ES-I3 (cell line): ENCODE measurements around the gene TPBGL.
"Not testable (repeated sequence)": the region's sequence is repeated elsewhere in the genome, so short reads cannot be mapped to it uniquely, and the experiment has no call there.

Experiments
- H3K36me3 ChIP-seq: 2 replicates; pipeline ENCODE4 v1.6.1; 2013; ENCODE audit warnings: mild to moderate bottlenecking, low read length, control low read depth, moderate library complexity; ENCODE audit not compliant: insufficient read depth
- H3K4me1 ChIP-seq: 2 replicates; pipeline ENCODE4 v1.6.1; 2013; ENCODE audit warnings: mild to moderate bottlenecking, control low read depth, low read length; ENCODE audit not compliant: insufficient read depth
- H3K9ac ChIP-seq: 2 replicates; pipeline ENCODE4 v1.6.1; 2013; ENCODE audit warnings: low read depth, mild to moderate bottlenecking, low read length, moderate library complexity
- H3K9me3 ChIP-seq: 2 replicates; pipeline ENCODE4 v1.6.1; 2013; ENCODE audit warnings: mild to moderate bottlenecking, low read length, moderate library complexity; ENCODE audit not compliant: control insufficient read depth, insufficient read depth

TPBGL gene

DNA sequence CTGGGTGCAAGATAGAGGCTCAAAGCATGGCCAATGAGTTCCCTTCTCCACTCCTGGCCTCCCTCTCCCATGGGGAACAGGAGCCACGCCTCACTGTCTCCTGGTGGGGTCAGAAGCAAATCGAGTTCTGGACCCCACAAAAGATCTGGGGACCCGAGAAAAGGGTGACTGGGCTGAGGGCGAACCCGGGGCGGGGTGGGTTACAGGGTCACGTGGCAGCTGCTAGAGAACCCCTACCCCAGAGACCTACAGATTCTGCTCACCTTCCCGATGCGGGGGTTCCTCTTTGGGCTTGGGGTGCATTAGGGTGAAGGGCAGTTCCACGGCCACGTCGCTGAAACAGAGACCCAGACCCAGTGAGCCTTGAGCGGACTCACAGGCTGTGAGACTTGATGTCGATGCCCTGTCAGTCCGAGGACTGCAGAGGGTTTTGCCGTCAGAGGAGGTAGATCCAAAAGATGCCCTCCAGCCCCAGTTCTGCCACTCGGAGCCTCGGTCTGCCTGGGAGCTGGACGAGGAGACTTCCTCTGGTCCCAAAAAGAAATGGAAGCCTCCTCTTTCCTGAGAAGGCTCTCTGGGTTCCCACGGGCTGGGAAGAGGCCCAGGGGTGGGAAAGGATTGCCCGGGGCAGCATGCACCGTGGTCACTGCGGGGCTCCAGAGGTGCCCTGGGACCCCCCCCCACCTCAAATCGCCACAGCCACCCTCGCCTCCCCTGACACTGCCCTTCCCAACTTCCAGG is 28.2 kb downstream of the TPBGL start:
- H3K36me3 ChIP-seq: peaks cover 12% of the 10 kb centered on the region
- no peaks in the 10 kb centered on the region; the same call in 1 of the 2 replicates for H3K4me1 ChIP-seq
- no peaks in the 10 kb centered on the region for H3K9me3 ChIP-seq
- no peak overlapping the region for H3K9ac ChIP-seq

DNA sequence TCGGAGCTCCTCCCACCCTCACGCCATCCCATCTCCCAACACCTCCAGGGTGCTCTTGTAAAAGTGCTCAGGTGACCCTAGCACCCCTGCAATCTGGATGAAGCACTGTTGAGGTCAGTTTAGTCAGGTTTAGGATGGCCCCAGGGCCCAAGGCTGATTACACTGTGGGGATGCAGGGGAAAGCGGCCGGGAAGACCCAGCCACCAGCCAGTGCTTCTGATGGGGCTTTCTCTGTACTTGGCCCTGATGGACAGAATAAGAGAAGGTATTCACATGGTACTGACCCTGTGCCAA is 28.7 kb downstream of the TPBGL start:
- Histone ChIP-seq H3K36me3 (peaks cover 12% of the 10 kb centered on the region), H3K9me3 (no peaks in the 10 kb centered on the region), H3K9ac (no peak overlapping the region), H3K4me1 (no peaks in the 10 kb centered on the region)

DNA sequence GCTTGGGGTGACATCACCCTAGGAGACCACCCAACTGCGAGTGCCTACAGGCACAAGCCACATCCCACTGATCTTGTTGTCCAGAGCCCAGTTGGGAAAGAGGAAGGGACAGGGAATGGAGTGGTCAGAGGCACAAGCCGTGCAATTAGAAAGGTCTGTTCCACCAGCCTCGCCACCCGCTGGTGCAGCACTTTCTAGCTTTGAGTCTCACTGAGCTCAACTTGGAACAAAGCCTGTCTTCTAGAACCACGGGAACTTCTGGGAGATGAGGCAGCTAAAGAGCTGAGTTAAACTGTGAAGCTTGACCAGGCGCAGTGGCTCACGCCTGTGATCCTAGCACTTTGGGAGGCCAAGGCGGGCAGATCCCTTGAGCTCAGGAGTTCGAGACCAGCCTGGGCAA is 29.3 kb downstream of the TPBGL start:
- Histone ChIP-seq H3K36me3 (peaks cover 12% of the 10 kb centered on the region), H3K9me3 (no peaks in the 10 kb centered on the region), H3K4me1 (no peaks in the 10 kb centered on the region), H3K9ac (no peak overlapping the region)

DNA sequence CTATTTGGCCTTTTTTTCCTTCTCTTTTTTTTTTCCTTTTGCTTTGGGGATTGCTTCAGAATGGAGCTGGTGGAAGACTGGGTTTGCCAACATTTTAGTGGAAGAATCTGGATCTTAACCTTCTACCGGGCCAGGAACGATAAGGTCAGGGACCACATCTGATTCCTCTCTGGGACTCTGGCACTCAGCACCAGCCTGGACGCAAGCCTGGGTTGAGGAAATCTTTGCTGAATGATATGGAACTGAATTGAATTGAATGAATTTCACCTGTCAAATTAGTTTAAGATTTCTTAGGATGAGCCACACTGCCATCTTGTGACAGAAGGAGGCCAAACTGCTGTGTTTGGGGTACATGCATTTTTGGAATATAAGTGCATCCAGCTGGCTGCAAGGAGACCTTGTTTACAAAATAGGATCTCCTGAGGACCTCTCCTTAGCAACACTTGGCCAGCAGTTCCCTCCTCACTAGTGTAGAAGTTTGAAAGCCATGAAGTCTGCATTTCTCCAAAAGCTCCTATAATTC is 30.4 kb downstream of the TPBGL start:
- Histone ChIP-seq H3K36me3 (peaks cover 17% of the 10 kb centered on the region), H3K9ac (no peak overlapping the region), H3K9me3 (no peaks in the 10 kb centered on the region), H3K4me1 (no peaks in the 10 kb centered on the region)

DNA sequence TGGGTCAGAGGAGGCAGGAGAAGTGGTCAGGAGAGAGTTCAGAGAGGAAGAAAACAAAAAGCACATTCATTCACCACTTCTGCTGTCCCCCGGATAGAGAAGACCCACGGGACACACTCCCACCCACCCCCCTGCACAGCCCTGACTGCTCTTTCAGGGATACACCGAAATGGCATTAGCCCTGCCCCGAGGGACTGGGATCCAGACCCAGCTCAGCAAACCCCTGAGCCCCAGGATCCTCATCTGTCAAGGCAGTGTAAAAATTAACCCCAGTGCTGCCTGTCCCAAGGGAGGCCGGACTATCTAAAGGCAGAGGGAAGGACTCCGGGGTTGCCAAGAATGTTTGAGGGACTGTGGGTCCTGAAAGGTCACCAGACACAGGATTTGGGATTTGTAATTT is 31.2 kb downstream of the TPBGL start:
- Histone ChIP-seq H3K9ac (no peak overlapping the region), H3K4me1 (no peaks in the 10 kb centered on the region), H3K36me3 (peaks cover 24% of the 10 kb centered on the region), H3K9me3 (no peaks in the 10 kb centered on the region)

DNA sequence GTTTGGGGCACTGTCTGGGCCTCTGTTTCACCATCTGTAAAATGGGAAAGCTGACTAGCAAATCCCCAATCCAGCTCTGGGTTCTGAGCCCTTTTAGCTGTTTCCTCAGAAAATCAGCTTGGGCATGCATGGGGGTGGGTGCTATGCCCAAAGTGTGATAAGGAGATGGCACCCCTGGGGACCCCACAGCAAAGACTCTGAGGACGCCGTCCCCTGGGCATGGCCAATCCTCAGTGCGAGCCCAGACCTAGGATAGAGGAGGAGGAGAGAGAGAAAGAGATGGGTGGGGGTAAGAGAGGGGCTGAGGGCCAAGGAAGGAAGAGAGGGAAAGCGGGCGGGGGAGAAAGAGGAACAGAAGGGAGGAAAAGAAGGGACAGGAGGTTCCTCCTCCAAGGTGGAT is 31.8 kb downstream of the TPBGL start:
- peaks cover 26% of the 10 kb centered on the region for H3K36me3 ChIP-seq
- H3K4me1 ChIP-seq: no peaks in the 10 kb centered on the region
- H3K9ac ChIP-seq: no peak overlapping the region
- no peaks in the 10 kb centered on the region for H3K9me3 ChIP-seq

DNA sequence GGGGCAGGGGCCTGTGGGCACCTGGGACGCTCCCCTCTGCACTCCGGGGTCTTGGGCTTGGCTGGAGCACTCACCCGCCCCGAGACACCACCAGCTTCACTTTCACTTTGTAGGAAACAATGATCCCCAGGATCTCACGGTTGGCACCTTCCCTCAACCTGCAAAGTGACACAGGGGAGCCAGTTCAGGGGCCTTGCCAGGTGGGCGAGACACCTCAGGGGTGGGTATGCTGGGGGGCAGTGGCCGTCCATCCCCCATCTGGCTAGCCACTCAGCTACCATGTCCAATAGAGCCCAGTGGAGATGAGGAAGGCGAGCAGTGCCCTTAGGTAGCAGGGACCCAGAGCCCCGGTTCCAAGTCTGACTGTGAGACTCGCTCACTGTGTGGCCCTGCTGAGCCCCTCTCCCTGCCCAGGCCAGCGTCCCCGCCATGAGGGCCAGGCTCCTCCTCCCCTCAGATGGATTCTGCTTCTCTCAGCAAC is 32.3 kb downstream of the TPBGL start:
- Histone ChIP-seq H3K4me1 (no peaks in the 10 kb centered on the region), H3K9ac (no peak overlapping the region), H3K36me3 (peaks cover 26% of the 10 kb centered on the region), H3K9me3 (no peaks in the 10 kb centered on the region)

DNA sequence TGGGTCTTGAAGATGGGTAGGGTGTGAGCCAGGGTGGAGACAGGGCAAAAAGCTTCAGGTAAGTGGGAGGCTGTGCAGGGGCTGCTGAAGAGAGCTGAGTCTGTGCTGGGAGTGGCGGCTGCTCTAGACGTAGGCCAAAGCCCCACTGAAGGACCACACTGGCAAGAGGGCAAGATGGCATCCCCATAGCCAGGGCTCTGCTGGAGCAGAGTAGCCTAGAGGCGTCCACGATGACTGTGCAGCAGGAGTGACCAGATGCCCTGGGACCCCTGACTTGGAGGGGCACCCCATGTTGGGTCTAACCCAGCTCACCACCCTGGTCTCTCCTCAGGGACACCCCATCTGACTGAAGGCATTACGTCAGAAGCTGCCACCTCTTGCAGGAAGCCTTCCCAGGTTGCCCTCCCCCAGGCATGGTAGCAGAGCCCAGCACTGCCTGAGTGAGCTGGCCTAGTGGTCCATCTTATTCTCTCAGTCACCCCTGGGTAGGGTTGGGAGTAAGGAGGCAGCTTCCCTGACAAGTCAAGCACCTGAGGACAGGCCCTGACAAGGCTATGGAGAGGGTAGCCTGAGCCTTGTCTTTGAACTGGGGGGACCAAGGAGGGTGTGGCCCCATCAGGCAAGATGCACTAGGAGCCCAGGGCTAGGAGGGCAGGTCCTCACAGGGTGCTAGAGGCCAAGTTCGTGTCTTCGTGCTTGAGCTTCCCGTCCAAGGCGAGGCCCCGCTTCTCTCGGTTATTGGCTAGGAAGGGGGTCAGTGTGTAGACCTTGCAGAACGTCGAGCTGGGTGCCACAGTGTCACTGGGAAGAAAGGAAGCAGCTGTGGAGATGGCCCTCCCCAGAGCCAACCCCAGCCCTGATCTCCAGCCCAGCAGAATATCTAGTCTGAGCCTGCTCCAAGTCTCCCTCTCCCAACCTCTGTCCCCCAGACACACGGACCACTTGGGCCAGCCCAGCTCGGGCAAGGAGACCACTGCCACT is 33.1 kb downstream of the TPBGL start:
- no peak overlapping the region for H3K9ac ChIP-seq
- peaks cover 31% of the 10 kb centered on the region for H3K36me3 ChIP-seq
- H3K4me1 ChIP-seq: no peaks in the 10 kb centered on the region
- H3K9me3 ChIP-seq: no peaks in the 10 kb centered on the region

DNA sequence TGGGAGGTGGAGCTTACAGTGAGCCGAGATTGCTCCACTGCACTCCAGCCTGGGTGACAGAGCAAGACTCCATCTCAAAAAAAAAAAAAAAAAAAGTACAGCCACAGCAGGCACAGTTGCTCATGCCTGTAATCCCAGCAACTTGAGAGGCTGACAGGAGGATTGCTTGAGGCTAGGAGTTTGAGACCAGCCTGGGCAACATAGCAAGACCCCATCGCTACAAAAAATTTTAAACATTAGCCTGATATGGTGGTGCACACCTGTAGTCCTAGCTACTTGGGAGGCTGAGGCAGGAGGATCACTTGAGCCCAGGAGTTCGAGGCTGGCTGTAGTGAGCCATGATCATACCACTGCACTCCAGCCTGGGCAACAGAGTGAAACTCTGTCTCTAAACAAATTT is 34.1 kb downstream of the TPBGL start:
- peaks cover 35% of the 10 kb centered on the region for H3K36me3 ChIP-seq
- H3K9me3 ChIP-seq, H3K9ac ChIP-seq, H3K4me1 ChIP-seq: not testable (repeated sequence)

DNA sequence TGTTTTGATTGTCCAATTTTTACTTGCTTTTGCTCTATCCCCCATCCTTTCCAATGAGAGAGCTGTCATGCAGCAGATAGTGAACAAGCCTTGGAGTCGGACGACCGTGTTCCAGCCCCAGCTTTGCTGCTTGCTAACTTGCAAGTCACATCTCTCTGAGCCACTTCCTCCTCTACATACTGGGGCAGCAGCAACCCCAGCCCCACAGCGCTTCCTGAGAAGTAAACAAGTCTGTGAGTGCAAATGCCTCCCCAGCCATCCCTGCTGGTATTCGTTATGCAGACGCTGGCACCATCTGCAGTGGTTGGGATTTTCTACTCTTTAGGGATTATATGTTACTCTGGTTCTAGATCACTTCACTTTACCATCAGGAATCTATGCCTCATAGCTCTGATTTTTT is 35.0 kb downstream of the TPBGL start:
- Histone ChIP-seq H3K4me1 (no peaks in the 10 kb centered on the region), H3K36me3 (peaks cover 35% of the 10 kb centered on the region), H3K9ac (no peak overlapping the region), H3K9me3 (no peaks in the 10 kb centered on the region)

DNA sequence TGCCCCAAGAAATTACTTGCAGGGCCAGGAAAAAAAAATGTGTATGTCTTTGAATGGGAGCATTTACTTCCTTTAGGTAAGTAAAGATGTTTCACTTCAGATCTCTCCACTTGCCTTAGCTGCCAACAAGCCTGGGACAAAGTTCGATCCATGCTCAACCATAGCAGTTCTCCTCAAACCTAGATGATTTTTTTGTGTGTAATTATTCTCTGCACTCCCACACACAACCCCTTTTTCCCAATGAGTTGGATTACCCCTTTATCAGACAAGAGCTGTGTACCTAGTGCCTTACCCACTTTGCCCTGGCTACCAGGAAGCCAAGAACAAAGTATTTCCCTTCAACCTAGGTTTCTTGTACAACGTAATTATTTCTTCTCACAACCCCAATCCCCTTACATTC is 35.6 kb downstream of the TPBGL start:
- peaks cover 31% of the 10 kb centered on the region for H3K36me3 ChIP-seq
- no peaks in the 10 kb centered on the region for H3K9me3 ChIP-seq
- H3K9ac ChIP-seq: no peak overlapping the region
- H3K4me1 ChIP-seq: no peaks in the 10 kb centered on the region

DNA sequence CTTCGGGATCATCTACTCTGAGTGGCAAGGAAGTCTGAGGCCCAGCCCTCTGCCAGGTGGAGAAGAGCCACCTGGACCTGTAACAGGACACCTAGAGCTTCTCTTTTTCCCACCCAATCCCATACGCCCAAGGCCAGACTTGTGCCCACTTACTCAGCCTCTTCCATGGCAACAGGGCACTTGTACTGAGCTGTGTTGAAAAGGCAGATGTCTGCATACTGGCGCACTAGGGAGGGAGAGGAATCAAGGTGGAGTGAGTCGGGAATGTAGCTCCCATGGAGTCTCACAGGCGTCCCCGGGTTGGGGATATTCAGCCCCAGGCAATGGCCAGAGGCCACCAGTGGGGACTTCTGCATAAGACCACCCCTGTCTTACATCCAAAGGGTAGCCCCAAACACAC is 36.1 kb downstream of the TPBGL start:
- Histone ChIP-seq H3K4me1 (no peaks in the 10 kb centered on the region), H3K36me3 (peaks cover 32% of the 10 kb centered on the region)

DNA sequence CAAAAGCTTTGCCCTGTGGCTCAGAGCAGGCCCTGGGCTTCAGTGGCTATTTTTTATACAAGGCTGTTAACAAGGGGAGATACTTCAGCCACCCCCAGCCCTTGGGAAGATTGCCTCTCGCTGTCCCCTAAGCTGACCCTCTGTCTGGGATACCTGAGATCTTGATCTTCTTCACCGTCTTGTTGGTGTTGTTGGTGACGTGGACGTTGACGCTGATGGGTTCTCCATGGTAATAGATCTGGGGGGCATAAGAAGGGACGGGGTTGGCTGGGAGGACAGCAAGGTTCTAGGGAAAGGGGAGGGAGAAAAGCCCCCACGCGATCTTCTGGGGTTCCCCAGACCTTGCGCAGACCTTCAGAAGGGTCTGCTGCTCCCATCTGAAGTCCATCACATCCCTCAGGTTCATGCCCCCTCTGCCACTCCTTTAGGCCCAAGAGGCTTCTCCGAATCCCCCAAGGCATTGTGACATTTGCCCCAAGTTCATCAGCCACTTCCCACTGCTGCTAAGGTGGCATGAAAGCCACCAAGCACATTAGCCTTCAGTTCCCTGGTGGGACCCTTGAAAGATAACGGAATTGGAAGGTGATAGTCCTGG is 36.7 kb downstream of the TPBGL start:
- Histone ChIP-seq H3K36me3 (peaks cover 36% of the 10 kb centered on the region), H3K9me3 (no peaks in the 10 kb centered on the region), H3K4me1 (no peaks in the 10 kb centered on the region), H3K9ac (no peak overlapping the region)

More for the DNA sequence above, 36.1 kb downstream of the TPBGL start:
- Histone ChIP-seq H3K9me3 (no peaks in the 10 kb centered on the region), H3K9ac (no peak overlapping the region)

DNA sequence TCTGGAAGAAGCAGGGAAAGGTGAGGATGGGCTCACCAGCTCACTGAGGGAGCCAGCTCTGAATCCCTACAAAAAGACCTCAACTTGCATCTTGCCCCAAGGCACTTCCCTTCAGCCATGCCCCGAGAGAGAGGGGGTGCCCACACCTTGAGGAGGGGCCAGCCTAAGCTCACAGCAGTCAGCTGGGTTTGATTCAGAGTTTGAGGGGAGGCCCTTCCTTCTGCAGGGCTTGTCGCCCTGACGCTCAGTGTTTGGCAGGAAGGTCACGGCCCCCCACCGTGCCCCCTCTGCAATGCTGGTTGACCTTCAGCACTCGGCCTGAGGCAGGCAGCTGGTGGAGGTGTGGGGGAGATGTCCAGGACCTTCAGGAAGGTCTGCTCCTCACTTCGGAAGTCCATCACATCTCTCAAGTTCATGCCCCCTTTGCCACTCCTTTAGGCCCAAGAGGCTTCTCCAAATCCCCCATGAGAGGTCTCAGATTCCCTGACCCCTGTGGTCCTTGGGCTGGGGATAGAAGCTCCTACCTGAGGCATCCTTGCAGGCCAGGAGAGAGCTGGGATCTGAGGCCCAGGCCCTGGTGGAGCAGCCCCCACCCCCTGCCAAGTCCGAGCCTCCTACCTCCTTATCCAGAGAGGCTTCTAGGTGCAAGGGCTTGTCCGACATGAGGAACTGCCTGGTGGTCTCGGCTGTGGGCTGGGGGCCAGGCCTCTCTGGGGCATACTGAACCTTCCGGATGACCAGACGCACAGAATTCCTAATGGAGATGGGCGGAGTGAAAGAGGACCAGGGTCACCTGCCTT is 37.6 kb downstream of the TPBGL start:
- H3K36me3 ChIP-seq: peaks cover 45% of the 10 kb centered on the region

More for the DNA sequence above, 37.6 kb downstream of the TPBGL start:
- Histone ChIP-seq H3K4me1 (no peaks in the 10 kb centered on the region), H3K9ac (no peak overlapping the region), H3K9me3 (no peaks in the 10 kb centered on the region)
